Head of caudate nucleus (tissue), 42 donors: ENCODE measurements around the gene MICB.
A peak's percentile ranks its signal among the peaks of the same experiment; 100 is the strongest.
"Not testable (repeated sequence)": the region's sequence is repeated elsewhere in the genome, so short reads cannot be mapped to it uniquely, and the experiment has no call there.

Experiments
- DNase-seq, 42 donors: peaks; one replicate each; pipeline versions ENCODE4 v3.0.0 to v3.0.0-alpha.2; 2020 to 2021; ENCODE audit warnings: mixed read lengths in 7 of 42
- intact Hi-C: fragments of 100-400 bp; cut with DNase I; formaldehyde crosslinking; loops from one replicate; pipeline ENCODE4 v1.15.0; 2022

Gene MICB

DNA sequence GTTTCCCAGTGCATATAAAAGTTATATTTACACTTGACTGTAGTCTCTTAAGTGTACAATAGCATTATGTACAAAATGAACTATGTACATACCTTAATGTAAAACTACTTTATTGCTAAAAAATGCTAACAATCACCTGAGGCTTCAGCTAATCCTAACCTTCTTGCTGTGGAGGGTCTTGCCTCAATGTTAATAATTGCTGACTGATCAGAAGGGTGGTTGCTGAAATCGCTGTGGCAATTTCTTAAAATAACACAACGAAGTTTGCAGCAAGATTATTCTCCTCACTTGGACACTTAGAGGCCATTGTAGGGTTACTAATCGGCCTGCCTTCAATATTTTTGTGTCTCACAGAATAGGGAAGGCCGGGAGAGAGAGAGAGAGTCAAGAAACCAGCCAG is 24.7 kb upstream of the MICB start:
- intact Hi-C loops: no loop called here
- no peak for DNase-seq

DNA sequence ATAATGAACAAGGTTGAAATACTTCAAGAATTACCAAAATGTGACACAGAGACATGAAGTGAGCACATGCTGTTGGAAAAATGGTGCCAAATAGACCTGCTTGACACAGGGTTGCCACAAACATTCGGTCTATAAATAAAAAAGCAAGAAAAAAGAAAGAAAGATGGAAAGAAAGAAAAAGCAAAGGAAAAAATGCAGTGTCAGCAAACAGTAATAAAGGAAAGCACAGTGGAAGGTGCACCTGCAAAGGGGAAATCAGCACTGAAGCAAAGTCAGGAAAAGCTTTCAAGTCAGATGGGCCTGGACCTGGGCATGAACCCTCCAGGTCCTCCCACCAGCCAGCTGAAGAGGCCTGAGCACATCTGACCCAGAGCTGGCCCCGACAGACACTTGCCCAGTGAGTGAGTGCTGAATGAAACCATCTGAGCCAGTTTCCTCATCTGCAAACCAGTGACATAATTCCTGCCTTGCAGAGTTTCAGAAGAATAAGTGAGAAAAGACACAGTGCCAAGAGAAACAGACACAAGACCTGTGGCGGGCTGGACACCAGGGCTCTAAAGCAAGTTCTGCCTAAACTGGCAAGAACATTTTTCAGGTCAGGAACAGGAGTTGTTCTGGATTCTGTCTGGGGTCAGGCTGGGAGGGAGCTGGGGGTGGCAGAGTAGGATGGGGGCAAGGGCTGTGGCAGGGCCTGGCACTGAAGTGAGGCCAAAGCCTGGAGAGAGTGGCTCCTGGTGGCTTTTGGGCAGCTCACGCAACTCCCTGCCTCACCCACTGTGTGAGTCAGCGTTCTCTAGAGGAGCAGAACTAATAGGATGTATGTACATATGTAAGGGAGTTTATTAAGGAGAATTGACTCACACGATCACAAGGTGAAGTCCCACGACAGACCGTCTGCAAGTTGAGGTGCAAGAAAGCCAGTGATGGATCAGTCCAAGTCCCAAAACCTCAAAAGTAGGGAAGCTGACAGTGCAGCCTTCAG is 23.9 kb upstream of the MICB start:
- intact Hi-C loops: no loop called here

DNA sequence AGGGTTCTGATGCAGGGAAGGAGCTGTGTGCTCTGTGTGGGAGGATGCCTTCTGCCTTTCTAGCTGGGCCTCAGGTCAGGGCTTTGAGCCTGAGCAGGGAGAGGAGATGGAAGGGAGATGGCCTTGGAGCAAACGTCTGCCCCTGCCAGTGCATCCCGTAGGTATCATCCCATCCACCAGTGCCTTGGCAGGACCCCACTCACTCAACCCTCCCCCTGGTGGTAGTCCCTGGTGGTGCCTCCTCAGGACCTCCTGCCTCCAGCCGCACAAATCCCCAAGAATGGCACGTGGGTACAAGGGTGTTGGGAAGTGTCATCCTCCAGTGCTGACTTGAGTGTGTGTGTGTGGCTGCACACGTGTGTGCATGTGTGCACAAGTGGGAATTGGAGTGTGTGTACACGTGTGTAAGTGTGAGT is 23.1 kb upstream of the MICB start:
- intact Hi-C loops: no loop called here
- DNase-seq: peak in 1 of 42 donors; percentile 41

More for the DNA sequence above, 23.9 kb upstream of the MICB start:
- DNase-seq: peak in 1 of 42 donors; percentile 30

DNA sequence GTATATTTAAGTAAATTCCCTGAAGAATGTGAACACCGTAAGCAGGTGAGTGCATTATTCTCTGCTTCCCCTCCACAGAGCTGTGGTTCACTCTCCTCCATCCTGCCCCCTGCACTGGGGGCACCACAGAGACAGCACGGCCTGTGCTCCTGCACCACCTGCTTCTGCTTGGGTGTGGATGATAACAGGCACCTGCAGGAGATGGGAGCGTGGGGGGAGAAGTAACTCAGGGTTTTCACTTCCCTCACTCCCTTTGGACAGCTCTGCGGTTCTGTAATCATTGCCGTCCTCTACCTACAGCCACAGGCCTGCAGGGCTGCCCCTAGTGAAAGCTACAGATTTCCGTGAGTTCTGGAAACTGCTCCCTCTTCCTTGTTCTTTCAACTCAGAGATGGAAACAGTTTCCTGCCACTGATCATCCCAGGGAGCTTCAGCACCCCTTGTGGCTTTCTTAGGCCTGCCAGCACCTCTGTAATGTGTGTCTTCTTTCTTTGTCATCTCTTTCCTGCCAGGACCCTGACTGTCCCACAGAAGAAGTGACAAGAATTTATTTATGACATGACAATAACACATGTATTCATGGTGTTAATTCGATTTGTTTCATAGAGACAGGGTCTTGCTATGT is 21.3 kb upstream of the MICB start:
- intact Hi-C loops: no loop called here

DNA sequence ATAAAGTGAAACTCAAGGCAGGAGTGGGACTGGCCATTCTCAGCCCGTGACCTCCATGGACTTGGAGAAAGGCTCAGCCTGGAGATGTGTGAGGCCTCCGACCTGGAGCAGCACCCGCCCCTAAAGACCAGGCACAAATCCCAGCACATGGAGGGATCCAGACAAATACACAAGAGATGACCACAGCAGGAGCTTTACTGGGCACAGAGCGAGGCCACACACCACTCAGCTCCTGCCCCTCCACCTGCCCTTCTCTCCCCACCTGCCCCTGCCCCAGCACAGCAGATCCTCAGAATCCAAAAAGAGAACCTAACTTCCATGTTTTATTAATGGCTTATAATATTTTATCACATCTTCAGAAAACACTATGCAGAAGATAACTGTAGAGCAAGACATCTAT is 20.4 kb upstream of the MICB start:
- DNase-seq: no peak
- intact Hi-C loops: no loop called here

More for the DNA sequence above, 21.3 kb upstream of the MICB start:
- DNase-seq: peak in 1 of 42 donors; percentile 26

DNA sequence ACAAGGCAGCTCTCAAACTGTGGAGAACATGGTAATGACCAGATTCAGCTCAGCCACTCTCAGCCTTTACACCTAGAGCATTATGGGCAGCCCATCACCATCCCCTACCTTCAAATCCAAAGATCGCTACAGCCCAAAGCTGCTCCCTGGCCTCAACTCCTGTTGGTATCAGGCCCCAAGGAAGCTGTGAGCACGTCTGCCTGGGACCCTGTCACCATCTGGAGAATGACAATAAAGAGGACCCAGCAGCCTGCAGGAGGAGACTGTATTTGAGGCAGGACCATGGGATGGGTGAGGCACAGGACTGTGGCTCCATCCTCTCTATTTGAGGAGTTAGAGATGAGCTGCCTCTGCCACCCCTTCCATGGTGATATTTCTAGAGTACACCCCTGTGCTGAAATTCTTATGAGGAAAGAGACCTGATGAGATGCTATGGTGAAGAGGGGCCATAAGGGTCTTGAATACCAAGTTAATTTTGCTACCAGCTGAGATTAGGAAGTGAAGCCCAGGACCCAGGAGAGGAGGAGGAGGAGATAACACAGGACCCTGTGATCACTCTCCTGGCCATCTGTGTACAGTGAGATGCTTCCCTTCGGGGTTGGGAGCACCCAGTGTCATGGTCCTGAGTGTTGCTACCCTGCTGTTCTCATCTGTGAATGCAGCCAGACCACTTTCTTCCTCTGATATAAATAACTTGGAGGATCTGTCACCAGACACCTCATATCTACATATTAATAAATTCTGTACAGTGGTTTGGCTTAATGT is 19.6 kb upstream of the MICB start:
- DNase-seq: peak in 1 of 42 donors; percentile 37
- intact Hi-C loops: no loop called here

DNA sequence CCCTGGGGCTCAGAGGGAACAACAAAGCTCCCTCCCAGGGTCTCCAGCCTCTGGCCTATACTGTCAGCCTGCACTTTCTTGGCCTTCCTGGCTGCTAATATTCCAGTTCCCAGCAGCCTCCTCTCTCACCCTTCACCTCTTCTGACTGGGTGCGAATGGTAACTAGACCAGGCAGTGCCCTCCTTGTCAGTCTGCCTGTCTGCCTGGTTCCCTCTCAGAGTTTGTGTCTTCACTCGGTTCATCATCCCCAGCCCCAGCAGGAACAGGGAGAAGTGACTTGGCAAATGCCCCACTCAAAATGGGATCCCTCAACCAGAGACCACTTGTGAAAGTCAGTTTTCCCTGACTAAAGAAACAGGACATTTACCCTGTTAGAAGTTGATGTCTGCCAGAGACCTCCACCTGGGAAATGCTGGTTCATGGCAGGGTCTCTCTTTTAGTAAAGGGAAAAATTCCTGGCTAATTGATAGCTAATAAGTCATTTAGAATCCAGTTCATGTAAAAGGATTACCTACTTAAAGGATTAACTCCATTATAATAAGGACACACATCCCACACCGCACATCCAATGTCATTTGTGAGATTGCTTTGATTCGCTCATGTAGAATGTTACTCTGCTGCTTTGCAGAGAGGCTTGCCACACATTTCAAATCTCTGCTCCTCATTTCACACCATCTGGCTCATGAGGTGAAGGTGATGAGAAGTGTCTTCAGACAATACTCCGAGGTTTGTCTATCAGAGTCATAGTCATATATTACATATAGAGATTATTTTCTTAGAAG is 18.6 kb upstream of the MICB start:
- intact Hi-C loops: no loop called here

DNA sequence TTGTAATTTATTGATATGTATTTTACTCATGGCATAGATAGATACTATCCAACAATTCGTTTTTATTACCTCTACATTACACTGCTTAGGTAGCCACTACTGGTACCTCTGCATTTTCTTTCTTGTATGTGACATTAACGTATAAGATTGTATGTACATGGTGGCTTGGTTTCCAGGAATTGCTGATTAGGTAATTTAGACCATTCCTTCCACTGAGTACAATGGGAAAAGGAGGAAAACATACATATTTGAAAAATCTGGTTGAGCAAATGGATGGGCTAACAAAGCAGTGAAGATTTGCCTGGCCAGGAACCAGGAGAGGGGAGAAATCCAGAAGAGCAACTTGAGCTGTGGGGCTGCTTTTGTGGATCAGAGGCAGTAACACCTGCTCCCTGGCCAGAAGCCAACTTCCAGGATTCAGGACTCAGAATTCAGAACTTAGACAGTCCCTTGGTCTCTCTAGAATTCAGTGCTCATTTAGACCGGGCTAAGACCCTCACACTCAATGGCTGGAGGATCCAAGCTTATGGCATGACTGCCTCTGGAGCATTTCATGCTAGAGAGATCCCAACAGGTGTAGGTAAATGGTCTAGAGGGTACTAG is 17.9 kb upstream of the MICB start:
- no peak for DNase-seq
- intact Hi-C loops: no loop called here

More for the DNA sequence above, 18.6 kb upstream of the MICB start:
- DNase-seq: peak in 1 of 42 donors; percentile 30

DNA sequence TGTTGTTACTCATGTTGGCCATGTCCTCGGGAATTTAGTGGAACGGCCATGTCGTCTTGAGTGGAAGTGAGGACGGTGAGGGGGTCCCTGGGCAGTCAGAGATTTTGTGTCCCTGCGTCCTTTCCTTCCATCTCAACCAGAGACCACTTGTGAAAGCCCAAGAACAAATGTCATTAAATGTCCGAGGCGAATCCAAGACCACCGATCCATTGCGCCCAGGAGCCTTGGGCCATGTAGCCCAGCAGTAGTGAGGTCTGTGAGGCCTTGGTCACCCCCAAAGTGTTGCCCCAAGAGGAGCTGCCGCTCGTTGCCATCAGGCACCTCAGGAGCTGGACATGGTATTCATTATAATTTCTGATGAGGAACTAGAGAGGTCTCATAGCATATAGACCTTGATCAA is 17.4 kb upstream of the MICB start:
- intact Hi-C loops: no loop called here

DNA sequence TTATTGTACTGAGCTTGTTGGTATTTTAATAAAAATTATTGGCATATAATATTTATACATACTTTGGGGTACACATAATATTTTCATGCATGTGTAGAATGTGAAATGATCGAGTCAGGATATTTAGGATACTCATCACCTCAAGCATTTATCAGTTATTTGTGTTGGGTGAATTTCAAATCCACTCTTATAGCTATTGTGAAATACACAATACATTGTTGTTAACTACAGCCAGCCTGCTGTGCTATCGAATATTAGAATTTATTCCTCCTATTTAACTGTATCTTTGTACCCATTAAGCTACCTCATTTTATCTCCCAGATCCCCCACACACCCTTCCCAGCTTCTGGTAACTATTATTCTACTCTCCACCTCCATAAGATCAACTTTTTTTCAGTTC is 14.6 kb upstream of the MICB start:
- DNase-seq: no peak
- intact Hi-C loops: no loop called here

More for the DNA sequence above, 17.4 kb upstream of the MICB start:
- no peak for DNase-seq

DNA sequence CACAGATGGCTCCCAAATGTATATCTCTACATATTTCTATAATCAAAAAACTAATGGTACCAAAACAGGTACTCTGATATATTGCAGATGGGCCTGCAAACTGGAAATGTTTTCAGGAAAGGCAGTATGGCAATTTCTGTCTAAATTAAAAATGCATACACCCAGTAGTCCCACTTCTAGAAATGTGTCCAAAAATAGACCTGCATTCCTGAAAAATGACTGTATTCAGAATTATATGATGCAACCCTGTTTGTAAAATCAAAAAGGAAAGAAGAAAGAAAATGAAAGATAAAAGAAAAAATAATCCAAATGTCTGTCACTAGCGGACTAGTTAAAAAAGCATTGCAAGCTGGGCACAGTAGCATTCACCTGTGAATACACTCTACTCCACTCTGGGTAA is 12.9 kb upstream of the MICB start:
- intact Hi-C loops: no loop called here
- DNase-seq: no peak

DNA sequence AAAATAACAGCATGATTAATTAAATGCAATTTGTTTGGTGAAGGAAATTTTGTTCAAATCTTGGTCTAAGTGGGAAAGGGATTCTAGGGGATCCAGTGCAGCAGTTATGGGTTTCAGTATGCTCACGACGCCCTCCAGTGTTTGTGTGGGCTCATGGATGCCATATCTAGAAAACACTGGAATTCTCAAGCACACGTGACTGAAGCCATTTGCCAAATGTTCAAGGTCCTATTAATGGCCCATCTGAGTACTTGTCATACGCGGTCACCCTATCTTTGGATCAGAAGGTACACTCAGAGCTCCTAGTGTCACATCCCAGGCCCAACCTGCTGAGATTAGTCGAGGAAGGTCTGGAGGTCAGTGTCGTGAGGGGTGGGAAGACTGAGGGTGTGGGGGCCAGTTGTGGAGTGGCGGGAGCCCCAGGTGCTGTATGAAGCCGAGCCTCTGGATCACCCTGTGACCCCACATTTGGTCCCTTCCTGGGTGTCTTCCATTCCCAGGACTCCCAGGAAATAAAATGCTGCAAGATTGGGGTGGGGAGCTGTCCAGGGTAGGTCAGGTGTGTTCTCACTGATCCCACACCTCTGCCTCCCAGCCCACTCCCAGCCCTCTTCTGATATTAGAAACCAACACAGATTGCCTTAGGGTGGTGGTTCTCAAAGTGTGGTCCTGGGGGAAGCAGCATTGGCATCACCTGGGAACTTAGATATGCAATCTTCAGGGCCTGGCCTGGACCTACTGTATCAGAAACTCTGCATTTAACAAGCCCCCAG is 11.7 kb upstream of the MICB start:
- DNase-seq, intact Hi-C loops: not testable (repeated sequence)

DNA sequence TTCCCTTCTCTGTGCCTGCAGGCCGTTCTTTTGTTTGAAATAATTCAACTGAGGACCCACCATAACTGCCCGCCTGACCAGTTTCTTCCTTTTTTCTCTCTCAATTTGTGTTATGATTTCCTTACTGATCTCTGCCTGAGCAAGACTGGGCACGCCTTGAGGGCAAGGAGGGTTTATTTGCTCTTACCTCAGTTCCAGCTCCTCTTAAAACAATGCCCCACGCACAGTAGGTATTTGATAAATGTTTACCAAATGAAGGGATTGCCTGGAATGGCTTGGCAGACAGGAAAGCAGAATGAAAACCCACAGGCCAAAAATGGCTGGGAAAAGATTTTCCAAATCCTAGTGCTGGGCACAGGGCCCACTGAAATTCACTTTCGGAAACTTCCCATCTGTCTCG is 10.3 kb upstream of the MICB start:
- intact Hi-C loops, DNase-seq: not testable (repeated sequence)

DNA sequence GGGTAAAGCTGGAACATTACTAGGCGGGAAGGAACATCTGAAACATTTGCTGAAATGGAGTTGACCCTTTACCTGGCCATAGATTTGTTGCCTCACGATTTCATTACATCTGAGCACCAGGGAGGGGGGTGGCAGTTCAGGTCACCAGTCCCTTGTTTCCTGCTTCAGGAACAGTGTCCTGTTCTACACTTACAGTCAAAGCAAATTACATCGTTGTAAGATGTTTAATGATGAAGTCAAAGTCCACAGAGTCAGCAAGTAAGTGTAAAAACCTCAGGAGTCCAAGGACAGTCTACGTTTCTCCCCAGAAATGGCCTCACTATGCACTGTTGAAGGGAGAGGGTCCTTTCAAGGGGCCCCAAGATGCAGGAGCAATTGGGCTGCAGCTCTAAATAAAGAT is 8.9 kb upstream of the MICB start:
- peak in 1 of 42 donors; percentile 3 for DNase-seq
- intact Hi-C loops: no loop called here

DNA sequence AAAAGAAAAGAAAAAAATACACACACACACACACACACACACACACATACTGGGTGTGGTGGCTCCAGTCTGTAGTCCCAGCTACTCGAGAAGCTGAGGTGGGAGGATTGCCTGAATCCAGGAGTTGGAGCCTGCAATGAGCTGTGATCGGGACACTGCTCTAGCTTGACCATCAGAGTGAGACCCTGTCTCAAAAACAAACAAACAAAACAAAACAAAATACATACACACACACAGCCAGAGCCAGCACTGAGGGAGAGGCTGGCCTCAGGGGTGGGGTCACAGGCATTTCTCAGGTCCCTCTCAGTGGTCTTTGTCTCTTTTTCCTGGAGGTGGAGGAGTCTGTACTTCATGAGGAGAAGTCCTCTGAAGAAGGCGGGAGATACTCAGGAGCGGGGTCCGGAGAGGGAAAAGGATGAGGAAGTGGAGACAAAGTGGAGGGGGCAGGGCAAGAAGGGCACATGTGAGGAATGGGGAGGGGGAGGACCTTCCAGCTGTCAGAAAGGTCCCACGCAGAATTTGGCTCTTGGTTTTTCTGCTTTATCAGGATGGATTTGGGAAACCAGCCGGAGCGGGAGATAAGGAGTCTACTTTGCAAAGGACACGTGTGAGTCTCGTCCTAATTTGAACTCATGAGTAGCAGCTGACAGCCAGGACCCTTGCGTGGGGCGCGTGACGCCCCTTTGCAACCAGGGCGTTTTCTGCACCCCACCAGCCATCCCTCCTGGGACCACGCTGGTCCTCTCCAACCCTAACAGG is 7.7 kb upstream of the MICB start:
- intact Hi-C loops: loop anchor here (5.0 kb wide), 1 partner anchor 52 kb away; the partner anchor contains the start of gene DDX39B
- no peak for DNase-seq

DNA sequence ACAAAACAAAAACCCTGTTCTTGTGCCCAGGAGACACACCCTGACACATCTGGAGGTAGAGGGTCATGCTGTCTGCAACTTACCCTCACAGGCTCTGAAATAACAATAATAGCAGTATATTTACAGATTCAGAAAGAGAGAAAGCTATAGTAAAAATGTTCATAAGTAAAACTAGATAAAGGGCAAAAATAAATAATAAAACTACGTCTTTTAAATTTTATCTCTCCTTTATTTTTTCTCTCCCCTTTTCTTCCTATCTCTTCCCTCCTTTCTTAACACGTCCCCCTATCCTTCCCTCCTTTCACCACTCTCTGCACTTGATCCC is 4.4 kb upstream of the MICB start:
- DNase-seq: not testable (repeated sequence)
- intact Hi-C loops: loop anchor here (5.0 kb wide), 1 partner anchor 49 kb away; the partner anchor contains the start of gene DDX39B
